ENCODE measurements around the gene CROCC.
A peak's percentile ranks its signal among the peaks of the same experiment; 100 is the strongest.

CROCC gene

GRCh38 chr1:17009706-17010105, 88.0 kb downstream of the CROCC start:
- no peak overlapping the region for H3K27ac ChIP-seq (replicated peaks)
- no peaks in the 10 kb centered on the region for H3K27me3 ChIP-seq (ENCODE audit: insufficient read depth, poor library complexity, severe bottlenecking)
- H3K4me3 ChIP-seq (replicated peaks; ENCODE audit: insufficient read depth, low read length), result no peak overlapping the region
- DNase-seq (ENCODE audit: low read depth in 1 of 2, low spot score in 1 of 2), result peak; percentile 74 to 79
- TF ChIP-seq SPI1 (IDR thresholded peaks at IDR 0.05; ENCODE audit: borderline replicate concordance, low read depth) (peak; percentile 85), POLR2AphosphoS5 (IDR thresholded peaks at IDR 0.05; ENCODE audit: low read depth) (peak; percentile 82), GABPA (IDR thresholded peaks at IDR 0.05; ENCODE audit: low read depth) (no peak)

- peak overlapping the region; percentile 77 for H3K4me3 ChIP-seq (replicated peaks; ENCODE audit: insufficient read depth, low read length)
- TF ChIP-seq SPI1 (IDR thresholded peaks at IDR 0.05; ENCODE audit: borderline replicate concordance, low read depth) (no peak), POLR2AphosphoS5 (IDR thresholded peaks at IDR 0.05; ENCODE audit: low read depth) (no peak), REST (IDR thresholded peaks at IDR 0.05; ENCODE audit: insufficient replicate concordance, low read depth) (no peak), CTCF (IDR thresholded peaks at IDR 0.05; ENCODE audit: insufficient read depth, low read length) (no peak), GABPA (IDR thresholded peaks at IDR 0.05; ENCODE audit: low read depth) (no peak)
- DNase-seq (ENCODE audit: low read depth in 1 of 2, low spot score in 1 of 2), result no peak
- no peak overlapping the region for H3K27ac ChIP-seq (replicated peaks)
- no peaks in the 10 kb centered on the region for H3K27me3 ChIP-seq (ENCODE audit: insufficient read depth, poor library complexity, severe bottlenecking)
These were observed 89.3 kb downstream of the CROCC start for GRCh38 chr1:17011092-17011438.

- no peaks in the 10 kb centered on the region for H3K27me3 ChIP-seq (ENCODE audit: insufficient read depth, poor library complexity, severe bottlenecking)
- peak within 1 kb of the TSS; percentile 77 for H3K4me3 ChIP-seq (replicated peaks; ENCODE audit: insufficient read depth, low read length)
- DNase-seq (ENCODE audit: low read depth in 1 of 2, low spot score in 1 of 2), result peak; percentile 59 to 73
- no peak within 1 kb of the TSS for H3K27ac ChIP-seq (replicated peaks)
- no peak for TF ChIP-seq REST (IDR thresholded peaks at IDR 0.05; ENCODE audit: insufficient replicate concordance, low read depth)
- TF ChIP-seq CTCF (IDR thresholded peaks at IDR 0.05; ENCODE audit: insufficient read depth, low read length), result no peak
- TF ChIP-seq GABPA (IDR thresholded peaks at IDR 0.05; ENCODE audit: low read depth), result no peak
- TF ChIP-seq SPI1 (IDR thresholded peaks at IDR 0.05; ENCODE audit: borderline replicate concordance, low read depth), result no peak
- TF ChIP-seq POLR2AphosphoS5 (IDR thresholded peaks at IDR 0.05; ENCODE audit: low read depth), result no peak
These were observed 89.9 kb downstream of the CROCC start, which contains the start of gene ATP13A2 for GRCh38 chr1:17011439-17012307. Gene ATP13A2 (minus strand): TSS chr1:17011928. CDS start chr1:17011738, 190 bp downstream.

- DNase-seq (ENCODE audit: low read depth in 1 of 2, low spot score in 1 of 2), result no peak
- no peak overlapping the region for H3K27ac ChIP-seq (replicated peaks)
- H3K27me3 ChIP-seq (ENCODE audit: insufficient read depth, poor library complexity, severe bottlenecking), result no peaks in the 10 kb centered on the region
- no peak overlapping the region for H3K4me3 ChIP-seq (replicated peaks; ENCODE audit: insufficient read depth, low read length)
- no peak for TF ChIP-seq SPI1 (IDR thresholded peaks at IDR 0.05; ENCODE audit: borderline replicate concordance, low read depth)
- no peak for TF ChIP-seq POLR2AphosphoS5 (IDR thresholded peaks at IDR 0.05; ENCODE audit: low read depth)
- no peak for TF ChIP-seq CTCF (IDR thresholded peaks at IDR 0.05; ENCODE audit: insufficient read depth, low read length)
- TF ChIP-seq GABPA (IDR thresholded peaks at IDR 0.05; ENCODE audit: low read depth), result no peak
- no peak for TF ChIP-seq REST (IDR thresholded peaks at IDR 0.05; ENCODE audit: insufficient replicate concordance, low read depth)
These were observed 91.2 kb downstream of the CROCC start for GRCh38 chr1:17012775-17013490.
